Measurements from ENCODE around the gene SARM1.

The SARM1 gene

GRCh38 chr17:28345419-28346198, 25.9 kb upstream of the SARM1 start:
- Mint-ChIP-seq H3K36me3 (ENCODE audit: insufficient read depth) (peaks cover 36% of the 10 kb centered on the region), H3K9me3 (no peaks in the 10 kb centered on the region), H3K27ac (ENCODE audit: low read depth) (no peak overlapping the region), H3K27me3 (no peaks in the 10 kb centered on the region), H3K4me1 (no peaks in the 10 kb centered on the region), H3K4me3 (no peak overlapping the region)
- no peak for DNase-seq (ENCODE audit: low spot score in 2 of 2)
- ATAC-seq (replicated peaks; ENCODE audit: extremely low read depth, poor library complexity, severe bottlenecking): no peak

- H3K4me3 Mint-ChIP-seq: no peak overlapping the region
- H3K27me3 Mint-ChIP-seq: no peaks in the 10 kb centered on the region
- no peaks in the 10 kb centered on the region for H3K9me3 Mint-ChIP-seq
- DNase-seq (ENCODE audit: low spot score in 2 of 2) (no peak), ATAC-seq (replicated peaks; ENCODE audit: extremely low read depth, poor library complexity, severe bottlenecking) (no peak)
- no peaks in the 10 kb centered on the region for H3K4me1 Mint-ChIP-seq
- H3K36me3 Mint-ChIP-seq (ENCODE audit: insufficient read depth): peaks cover 34% of the 10 kb centered on the region
- H3K27ac Mint-ChIP-seq (ENCODE audit: low read depth): no peak overlapping the region
Measured at GRCh38 chr17:28346199-28346580, 25.3 kb upstream of the SARM1 start.

- peaks cover 39% of the 10 kb centered on the region for H3K36me3 Mint-ChIP-seq (ENCODE audit: insufficient read depth)
Measured at GRCh38 chr17:28346746-28347246, 24.7 kb upstream of the SARM1 start.

DNA sequence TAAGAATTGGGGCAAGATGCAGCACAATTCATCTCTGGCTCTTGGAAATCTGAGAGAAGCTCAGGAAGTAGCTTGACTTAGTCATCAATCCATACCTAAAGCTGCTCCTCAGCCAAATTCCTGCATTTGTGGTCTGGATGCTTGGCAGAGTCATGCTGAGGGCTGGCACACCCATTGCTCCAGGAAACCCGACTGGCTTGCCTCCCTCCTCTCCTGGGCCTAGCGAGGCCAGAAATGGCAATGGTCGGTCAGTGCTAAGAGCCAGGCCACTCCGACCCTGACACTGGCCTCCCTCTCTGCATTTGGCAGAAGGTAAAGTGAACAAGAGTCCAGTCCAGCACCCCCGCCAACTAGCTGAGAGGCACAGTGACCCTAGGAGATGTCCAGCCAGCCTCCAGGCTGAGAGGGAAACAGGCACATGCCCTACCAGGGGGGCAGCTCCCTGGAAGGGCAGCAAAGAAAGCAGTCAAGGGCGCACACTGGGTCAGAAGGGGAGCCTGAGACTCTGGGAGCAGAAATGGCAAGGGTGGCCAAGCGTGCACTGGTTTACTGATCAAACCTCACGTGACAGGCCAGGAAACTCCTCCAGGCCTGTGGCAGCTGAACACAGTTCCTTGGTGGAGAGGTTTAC, 24.1 kb upstream of the SARM1 start:
- ATAC-seq (replicated peaks; ENCODE audit: extremely low read depth, poor library complexity, severe bottlenecking) (no peak), DNase-seq (ENCODE audit: low spot score in 2 of 2) (no peak)
- Mint-ChIP-seq H3K27me3 (no peaks in the 10 kb centered on the region), H3K4me3 (no peak overlapping the region), H3K4me1 (no peaks in the 10 kb centered on the region), H3K36me3 (ENCODE audit: insufficient read depth) (peaks cover 42% of the 10 kb centered on the region), H3K9me3 (no peaks in the 10 kb centered on the region), H3K27ac (ENCODE audit: low read depth) (no peak overlapping the region)

More at GRCh38 chr17:28346746-28347246, 24.7 kb upstream of the SARM1 start:
- Mint-ChIP-seq H3K27me3 (no peaks in the 10 kb centered on the region), H3K27ac (ENCODE audit: low read depth) (no peak overlapping the region), H3K4me3 (no peak overlapping the region), H3K9me3 (no peaks in the 10 kb centered on the region), H3K4me1 (no peaks in the 10 kb centered on the region)
- ATAC-seq (replicated peaks; ENCODE audit: extremely low read depth, poor library complexity, severe bottlenecking) (no peak), DNase-seq (ENCODE audit: low spot score in 2 of 2) (no peak)

GRCh38 chr17:28348979-28349378, 22.5 kb upstream of the SARM1 start:
- Mint-ChIP-seq H3K4me3 (no peak overlapping the region), H3K27me3 (no peaks in the 10 kb centered on the region), H3K27ac (ENCODE audit: low read depth) (no peak overlapping the region), H3K9me3 (no peaks in the 10 kb centered on the region), H3K4me1 (no peaks in the 10 kb centered on the region), H3K36me3 (ENCODE audit: insufficient read depth) (peaks cover 46% of the 10 kb centered on the region)
- DNase-seq (ENCODE audit: low spot score in 2 of 2): no peak
- no peak for ATAC-seq (replicated peaks; ENCODE audit: extremely low read depth, poor library complexity, severe bottlenecking)

DNA sequence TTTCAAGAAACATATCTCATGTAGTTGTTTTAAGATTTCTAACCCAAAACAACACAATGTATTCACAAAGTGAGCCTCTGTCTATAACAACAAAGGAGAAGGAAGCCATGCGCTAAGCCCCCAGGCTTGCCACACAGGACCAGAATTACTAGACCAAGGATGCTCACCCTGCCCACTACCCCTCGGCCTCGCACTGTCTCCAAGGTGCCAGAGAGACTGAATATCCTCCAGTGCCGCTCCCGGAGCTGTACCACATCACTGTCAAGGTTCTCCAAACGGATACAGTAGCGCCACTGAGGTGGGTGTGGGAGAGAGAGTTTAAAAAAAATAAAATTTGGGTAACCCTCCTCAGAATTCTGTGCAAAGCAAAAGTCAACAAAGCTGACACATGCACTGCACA, 21.2 kb upstream of the SARM1 start:
- Mint-ChIP-seq H3K27me3 (no peaks in the 10 kb centered on the region), H3K4me1 (no peaks in the 10 kb centered on the region), H3K9me3 (no peaks in the 10 kb centered on the region), H3K36me3 (ENCODE audit: insufficient read depth) (peaks cover 43% of the 10 kb centered on the region), H3K4me3 (no peak overlapping the region), H3K27ac (ENCODE audit: low read depth) (no peak overlapping the region)
- ATAC-seq (replicated peaks; ENCODE audit: extremely low read depth, poor library complexity, severe bottlenecking): no peak
- DNase-seq (ENCODE audit: low spot score in 2 of 2): no peak

GRCh38 chr17:28357061-28357900, 14.2 kb upstream of the SARM1 start, which contains the start of gene POLDIP2:
TSS of gene POLDIP2 (minus strand) at chr17:28357527. CDS start at chr17:28357448, 79 bp downstream.
- Mint-ChIP-seq H3K27ac (ENCODE audit: low read depth) (peak within 1 kb of the TSS; percentile 94), H3K36me3 (ENCODE audit: insufficient read depth) (peaks cover 42% of the 10 kb centered on the region), H3K4me1 (peaks cover 25% of the 10 kb centered on the region), H3K27me3 (no peaks in the 10 kb centered on the region), H3K9me3 (no peaks in the 10 kb centered on the region), H3K4me3 (peak within 1 kb of the TSS; percentile 93)
- peak; percentile 100 for ATAC-seq (replicated peaks; ENCODE audit: extremely low read depth, poor library complexity, severe bottlenecking)
- peak; percentile 91 to 94 for DNase-seq (ENCODE audit: low spot score in 2 of 2)

- Mint-ChIP-seq H3K27ac (ENCODE audit: low read depth) (peak overlapping the region; percentile 94), H3K4me3 (peak overlapping the region; percentile 93), H3K27me3 (no peaks in the 10 kb centered on the region), H3K4me1 (peaks cover 25% of the 10 kb centered on the region), H3K36me3 (ENCODE audit: insufficient read depth) (peaks cover 39% of the 10 kb centered on the region), H3K9me3 (no peaks in the 10 kb centered on the region)
- DNase-seq (ENCODE audit: low spot score in 2 of 2) (no peak), ATAC-seq (replicated peaks; ENCODE audit: extremely low read depth, poor library complexity, severe bottlenecking) (no peak)
Measured at GRCh38 chr17:28357901-28358197, 13.6 kb upstream of the SARM1 start.

- no peak for ATAC-seq (replicated peaks; ENCODE audit: extremely low read depth, poor library complexity, severe bottlenecking)
- no peak for DNase-seq (ENCODE audit: low spot score in 2 of 2)
- peaks cover 26% of the 10 kb centered on the region for H3K36me3 Mint-ChIP-seq (ENCODE audit: insufficient read depth)
- H3K27me3 Mint-ChIP-seq: no peaks in the 10 kb centered on the region
- no peak overlapping the region for H3K4me3 Mint-ChIP-seq
- H3K9me3 Mint-ChIP-seq: no peaks in the 10 kb centered on the region
- peaks cover 3% of the 10 kb centered on the region for H3K4me1 Mint-ChIP-seq
- no peak overlapping the region for H3K27ac Mint-ChIP-seq (ENCODE audit: low read depth)
Measured at GRCh38 chr17:28363186-28363585, 8.3 kb upstream of the SARM1 start.

DNA sequence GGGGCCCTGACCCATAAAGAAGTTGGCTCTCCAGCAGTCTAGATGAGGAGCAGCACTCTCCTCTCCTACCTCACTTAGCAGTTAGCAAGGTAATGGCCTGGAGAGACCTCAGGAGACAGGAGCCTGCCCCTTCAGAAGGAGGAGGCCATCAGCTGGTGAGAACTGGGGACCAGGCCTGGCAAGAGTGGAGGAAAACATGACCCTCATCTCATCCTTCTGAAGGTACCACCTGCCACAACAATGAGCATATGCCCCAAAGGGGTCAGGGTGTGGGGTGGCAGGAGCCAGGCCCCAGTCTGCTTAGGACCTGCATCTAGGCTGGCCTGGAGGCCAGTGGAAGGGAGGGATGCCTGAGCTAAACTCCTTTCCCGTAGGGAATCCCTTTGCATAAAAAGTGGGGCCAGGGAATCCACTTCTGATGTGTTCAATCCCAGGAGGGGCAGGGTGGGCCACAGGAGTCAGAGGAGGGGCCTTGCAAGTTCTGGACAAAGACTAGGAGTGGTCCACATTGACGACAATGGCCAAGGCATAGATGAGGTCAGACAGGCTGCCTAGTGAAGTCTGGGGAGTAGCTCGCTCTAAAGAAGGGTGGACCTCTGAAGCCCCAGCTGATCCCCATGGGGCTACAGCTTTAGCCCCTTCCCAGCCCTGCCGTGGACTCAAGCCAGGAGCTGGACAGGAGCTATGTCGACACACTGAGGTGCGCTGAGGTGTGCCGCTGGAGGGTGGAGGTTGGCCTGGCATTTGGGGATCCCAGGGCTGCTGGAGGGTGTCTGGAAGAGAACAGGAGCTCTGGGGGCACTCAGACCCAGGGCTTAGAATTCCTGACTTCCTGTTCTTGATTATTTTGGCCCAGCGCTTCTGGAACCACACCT, 7.5 kb upstream of the SARM1 start:
- Mint-ChIP-seq H3K36me3 (ENCODE audit: insufficient read depth) (peaks cover 22% of the 10 kb centered on the region), H3K27ac (ENCODE audit: low read depth) (no peak overlapping the region), H3K4me1 (no peaks in the 10 kb centered on the region), H3K9me3 (no peaks in the 10 kb centered on the region), H3K4me3 (no peak overlapping the region), H3K27me3 (no peaks in the 10 kb centered on the region)
- ATAC-seq (replicated peaks; ENCODE audit: extremely low read depth, poor library complexity, severe bottlenecking) (no peak), DNase-seq (ENCODE audit: low spot score in 2 of 2) (no peak)

- H3K27me3 Mint-ChIP-seq: no peaks in the 10 kb centered on the region
- H3K4me3 Mint-ChIP-seq: no peak within 1 kb of the TSS
- ATAC-seq (replicated peaks; ENCODE audit: extremely low read depth, poor library complexity, severe bottlenecking) (no peak), DNase-seq (ENCODE audit: low spot score in 2 of 2) (no peak)
- H3K9me3 Mint-ChIP-seq: no peaks in the 10 kb centered on the region
- H3K27ac Mint-ChIP-seq (ENCODE audit: low read depth): no peak within 1 kb of the TSS
- peaks cover 18% of the 10 kb centered on the region for H3K36me3 Mint-ChIP-seq (ENCODE audit: insufficient read depth)
- no peaks in the 10 kb centered on the region for H3K4me1 Mint-ChIP-seq
Measured at GRCh38 chr17:28364665-28365363, 6.7 kb upstream of the SARM1 start, which contains the start of gene SEBOX. TSS of gene SEBOX (minus strand) at chr17:28365199. CDS start at chr17:28365151, 48 bp downstream.
